Mesothelial cell of epicardium (in vitro differentiated cells): ENCODE results near the gene DUSP2. TPM values are rescaled to one million over a fixed set of nuclear protein-coding genes. Genes with fewer than 3 reads are reported as not detected.
A peak's percentile ranks its signal among the peaks of the same experiment; 100 is the strongest.

Experiments used
- DNase-seq, 2 experiments: peaks; one replicate each; pipeline ENCODE4 v3.0.0; 2021; ENCODE audit warnings: low spot score in 2 of 2; ENCODE audit not compliant: unreplicated experiment in 2 of 2
- H3K27ac Mint-ChIP-seq: 2 replicates; pipeline ENCODE4 v1.8.0; 2021; ENCODE audit warnings: mixed read lengths
- H3K27me3 Mint-ChIP-seq: 2 replicates; pipeline ENCODE4 v1.8.0; 2021; ENCODE audit warnings: low read depth, mixed read lengths
- H3K36me3 Mint-ChIP-seq: 2 replicates; pipeline ENCODE4 v1.8.0; 2021; ENCODE audit warnings: mixed read lengths
- H3K4me1 Mint-ChIP-seq: 2 replicates; pipeline ENCODE4 v1.8.0; 2021; ENCODE audit warnings: mixed read lengths
- H3K4me3 Mint-ChIP-seq: 2 replicates; pipeline ENCODE4 v1.8.0; 2021; ENCODE audit warnings: mild to moderate bottlenecking, moderate library complexity, mixed read lengths
- H3K9me3 Mint-ChIP-seq: 2 replicates; pipeline ENCODE4 v1.8.0; 2021; ENCODE audit warnings: mixed read lengths
- CTCF ChIP-seq: fragments of 200-600 bp; sonication (generic); IDR thresholded peaks from one replicate; pipeline ENCODE4 v1.5.0; 2021; ENCODE audit warnings: antibody characterized with exemption; ENCODE audit not compliant: unreplicated experiment
- total RNA-seq: library from RNA; stranded (reverse); gene quantifications from 3 replicates; pipeline ENCODE4 v1.2.1, GENCODE V29; 2021

The DUSP2 gene
- total RNA-seq, 1 donor from 2014 or later = 42.7 TPM

GRCh38 chr2:96159084-96159830 is 14.0 kb upstream of the DUSP2 start:
- no peak for DNase-seq
- Mint-ChIP-seq H3K36me3 (no peaks in the 10 kb centered on the region), H3K27me3 (no peaks in the 10 kb centered on the region), H3K4me1 (peaks cover 22% of the 10 kb centered on the region), H3K9me3 (peaks cover 6% of the 10 kb centered on the region), H3K27ac (peak overlapping the region; percentile 7), H3K4me3 (no peak overlapping the region)
- TF ChIP-seq CTCF = no peak

- Mint-ChIP-seq H3K27me3 (no peaks in the 10 kb centered on the region), H3K9me3 (peaks cover 6% of the 10 kb centered on the region), H3K4me3 (no peak overlapping the region), H3K36me3 (no peaks in the 10 kb centered on the region), H3K27ac (no peak overlapping the region), H3K4me1 (peaks cover 15% of the 10 kb centered on the region)
- no peak for DNase-seq
- no peak for TF ChIP-seq CTCF
These were observed 13.3 kb upstream of the DUSP2 start for GRCh38 chr2:96158554-96158940.

GRCh38 chr2:96157649-96158553 is 12.7 kb upstream of the DUSP2 start:
- H3K36me3 Mint-ChIP-seq = no peaks in the 10 kb centered on the region
- no peaks in the 10 kb centered on the region for H3K27me3 Mint-ChIP-seq
- no peak overlapping the region for H3K27ac Mint-ChIP-seq
- TF ChIP-seq CTCF = no peak
- peaks cover 16% of the 10 kb centered on the region for H3K4me1 Mint-ChIP-seq
- DNase-seq = no peak
- no peak overlapping the region for H3K4me3 Mint-ChIP-seq
- peaks cover 6% of the 10 kb centered on the region for H3K9me3 Mint-ChIP-seq

- DNase-seq = no peak
- Mint-ChIP-seq H3K4me3 (no peak overlapping the region), H3K27ac (no peak overlapping the region), H3K27me3 (no peaks in the 10 kb centered on the region), H3K9me3 (peaks cover 6% of the 10 kb centered on the region), H3K36me3 (no peaks in the 10 kb centered on the region), H3K4me1 (peaks cover 15% of the 10 kb centered on the region)
- TF ChIP-seq CTCF = no peak
These were observed 11.8 kb upstream of the DUSP2 start for GRCh38 chr2:96156926-96157648.

- Mint-ChIP-seq H3K4me1 (peaks cover 11% of the 10 kb centered on the region), H3K4me3 (no peak overlapping the region), H3K9me3 (peaks cover 6% of the 10 kb centered on the region), H3K27ac (no peak overlapping the region), H3K36me3 (no peaks in the 10 kb centered on the region), H3K27me3 (no peaks in the 10 kb centered on the region)
- TF ChIP-seq CTCF = no peak
- DNase-seq = no peak
These were observed 11.0 kb upstream of the DUSP2 start for GRCh38 chr2:96156011-96156820.
